Erythroblast (primary cell): ENCODE data around the gene NDUFA3.

Experiments
- GATA1 ChIP-seq: IDR thresholded peaks from 2 replicates; pipeline ENCODE4 v1.6.1; 2011; ENCODE audit warnings: low read depth, mild to moderate bottlenecking, control low read depth, low read length, moderate library complexity
- POLR2A ChIP-seq: IDR thresholded peaks from 2 replicates; pipeline ENCODE4 v1.6.1; 2011; ENCODE audit warnings: mild to moderate bottlenecking, low read length

GRCh38 chr19:54114340-54115108 lies 11.9 kb downstream of the NDUFA3 start:
- peak; percentile 32 for TF ChIP-seq POLR2A
- no peak for TF ChIP-seq GATA1
